Bronchial epithelial cell (primary cell): ENCODE results near the gene OGFR. TPM values are rescaled to one million over a fixed set of nuclear protein-coding genes. Genes with fewer than 3 reads are reported as not detected.

Experiments used
- DNase-seq: peaks from one replicate; pipeline ENCODE4 v3.0.0-alpha.2; 2010; ENCODE audit warnings: low read depth
- FAIRE-seq: peaks from 2 replicates; lab custom pipeline; 2011; peaks lifted over from hg19 to GRCh38; lab: Jason Lieb, UNC
- H3K27me3 ChIP-seq: 2 replicates; pipeline ENCODE4 v1.5.1; 2011; ENCODE audit warnings: low read length; ENCODE audit not compliant: control insufficient read depth, insufficient read depth
- H3K36me3 ChIP-seq: 2 replicates; pipeline ENCODE4 v1.5.1; 2011; ENCODE audit warnings: low read length; ENCODE audit not compliant: control insufficient read depth, insufficient read depth
- H3K4me3 ChIP-seq: 2 replicates; pipeline ENCODE4 v1.5.1; 2011; ENCODE audit warnings: mild to moderate bottlenecking, low read depth, low read length, control low read depth
- total RNA-seq: library from RNA; depleted of rRNA; stranded (reverse); fragments of >200 nt; gene quantifications from 2 replicates; pipeline ENCODE4 v1.2.1, GENCODE V29; 2014
- TF ChIP-seq, protein P1 (sequence below): IDR thresholded peaks from 2 replicates; pipeline ENCODE4 v1.5.1; 2011; ENCODE audit warnings: mild to moderate bottlenecking, moderate library complexity, low read length, control low read depth, inconsistent platforms; ENCODE audit not compliant: insufficient read depth, severe bottlenecking

Gene OGFR
- total RNA-seq, 1 donor from 2014 or later: 16.1 TPM

DNA sequence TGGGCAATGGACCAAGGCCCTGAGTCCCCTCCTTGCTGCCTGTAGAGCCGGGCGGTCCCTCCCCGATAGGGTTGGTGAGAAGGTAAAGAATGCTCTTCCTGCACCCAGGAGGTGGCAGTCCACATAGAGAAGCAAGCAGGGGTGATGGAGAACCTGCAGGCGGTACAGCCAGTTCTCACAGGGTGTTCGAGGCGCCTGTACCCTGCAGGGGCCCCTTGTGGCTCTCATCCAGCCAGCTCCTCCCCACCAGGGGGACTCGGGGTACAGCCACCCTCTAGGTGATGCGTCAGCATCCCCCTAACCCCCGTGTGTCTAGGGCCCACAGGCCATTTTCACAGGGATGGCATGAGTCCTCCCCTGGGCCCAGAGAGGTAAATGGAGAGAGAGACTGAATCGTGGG lies 7.1 kb downstream of the OGFR start:
- DNase-seq (no peak), FAIRE-seq (no peak)
- TF ChIP-seq, protein P1, sequence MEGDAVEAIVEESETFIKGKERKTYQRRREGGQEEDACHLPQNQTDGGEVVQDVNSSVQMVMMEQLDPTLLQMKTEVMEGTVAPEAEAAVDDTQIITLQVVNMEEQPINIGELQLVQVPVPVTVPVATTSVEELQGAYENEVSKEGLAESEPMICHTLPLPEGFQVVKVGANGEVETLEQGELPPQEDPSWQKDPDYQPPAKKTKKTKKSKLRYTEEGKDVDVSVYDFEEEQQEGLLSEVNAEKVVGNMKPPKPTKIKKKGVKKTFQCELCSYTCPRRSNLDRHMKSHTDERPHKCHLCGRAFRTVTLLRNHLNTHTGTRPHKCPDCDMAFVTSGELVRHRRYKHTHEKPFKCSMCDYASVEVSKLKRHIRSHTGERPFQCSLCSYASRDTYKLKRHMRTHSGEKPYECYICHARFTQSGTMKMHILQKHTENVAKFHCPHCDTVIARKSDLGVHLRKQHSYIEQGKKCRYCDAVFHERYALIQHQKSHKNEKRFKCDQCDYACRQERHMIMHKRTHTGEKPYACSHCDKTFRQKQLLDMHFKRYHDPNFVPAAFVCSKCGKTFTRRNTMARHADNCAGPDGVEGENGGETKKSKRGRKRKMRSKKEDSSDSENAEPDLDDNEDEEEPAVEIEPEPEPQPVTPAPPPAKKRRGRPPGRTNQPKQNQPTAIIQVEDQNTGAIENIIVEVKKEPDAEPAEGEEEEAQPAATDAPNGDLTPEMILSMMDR: no peak
- Histone ChIP-seq H3K36me3 (peaks cover 28% of the 10 kb centered on the region), H3K4me3 (no peak overlapping the region), H3K27me3 (peaks cover 16% of the 10 kb centered on the region)

DNA sequence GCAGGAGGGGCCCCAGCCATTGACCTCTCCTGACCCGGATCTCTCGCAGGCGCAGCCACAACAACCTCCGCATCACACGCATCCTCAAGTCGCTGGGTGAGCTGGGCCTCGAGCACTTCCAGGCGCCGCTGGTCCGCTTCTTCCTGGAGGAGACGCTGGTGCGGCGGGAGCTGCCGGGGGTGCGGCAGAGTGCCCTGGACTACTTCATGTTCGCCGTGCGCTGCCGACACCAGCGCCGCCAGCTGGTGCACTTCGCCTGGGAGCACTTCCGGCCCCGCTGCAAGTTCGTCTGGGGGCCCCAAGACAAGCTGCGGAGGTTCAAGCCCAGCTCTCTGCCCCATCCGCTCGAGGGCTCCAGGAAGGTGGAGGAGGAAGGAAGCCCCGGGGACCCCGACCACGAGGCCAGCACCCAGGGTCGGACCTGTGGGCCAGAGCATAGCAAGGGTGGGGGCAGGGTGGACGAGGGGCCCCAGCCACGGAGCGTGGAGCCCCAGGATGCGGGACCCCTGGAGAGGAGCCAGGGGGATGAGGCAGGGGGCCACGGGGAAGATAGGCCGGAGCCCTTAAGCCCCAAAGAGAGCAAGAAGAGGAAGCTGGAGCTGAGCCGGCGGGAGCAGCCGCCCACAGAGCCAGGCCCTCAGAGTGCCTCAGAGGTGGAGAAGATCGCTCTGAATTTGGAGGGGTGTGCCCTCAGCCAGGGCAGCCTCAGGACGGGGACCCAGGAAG lies 7.7 kb downstream of the OGFR start:
- Histone ChIP-seq H3K4me3 (no peak overlapping the region), H3K36me3 (peaks cover 28% of the 10 kb centered on the region), H3K27me3 (peaks cover 17% of the 10 kb centered on the region)
- DNase-seq: no peak
- TF ChIP-seq, protein P1: no peak
- FAIRE-seq: no peak

DNA sequence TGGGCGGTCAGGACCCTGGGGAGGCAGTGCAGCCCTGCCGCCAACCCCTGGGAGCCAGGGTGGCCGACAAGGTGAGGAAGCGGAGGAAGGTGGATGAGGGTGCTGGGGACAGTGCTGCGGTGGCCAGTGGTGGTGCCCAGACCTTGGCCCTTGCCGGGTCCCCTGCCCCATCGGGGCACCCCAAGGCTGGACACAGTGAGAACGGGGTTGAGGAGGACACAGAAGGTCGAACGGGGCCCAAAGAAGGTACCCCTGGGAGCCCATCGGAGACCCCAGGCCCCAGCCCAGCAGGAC lies 8.2 kb downstream of the OGFR start:
- no peak for FAIRE-seq

DNA sequence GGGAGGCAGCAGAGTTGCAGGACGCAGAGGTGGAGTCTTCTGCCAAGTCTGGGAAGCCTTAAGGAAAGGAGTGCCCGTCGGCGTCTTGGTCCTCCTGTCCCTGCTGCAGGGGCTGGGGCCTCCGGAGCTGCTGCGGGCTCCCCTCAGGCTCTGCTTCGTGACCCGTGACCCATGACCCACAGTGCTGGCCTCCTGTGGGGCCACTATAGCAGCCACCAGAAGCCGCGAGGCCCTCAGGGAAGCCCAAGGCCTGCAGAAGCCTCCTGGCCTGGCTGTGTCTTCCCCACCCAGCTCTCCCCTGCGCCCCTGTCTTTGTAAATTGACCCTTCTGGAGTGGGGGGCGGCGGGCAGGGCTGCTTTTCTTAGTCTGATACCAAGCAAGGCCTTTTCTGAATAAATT lies 9.0 kb downstream of the OGFR start:
- H3K36me3 ChIP-seq: peaks cover 20% of the 10 kb centered on the region
- H3K4me3 ChIP-seq: no peak overlapping the region
- DNase-seq (no peak), FAIRE-seq (no peak)
- TF ChIP-seq, protein P1: no peak
- H3K27me3 ChIP-seq: peaks cover 24% of the 10 kb centered on the region

More for the DNA sequence above, 8.2 kb downstream of the OGFR start:
- DNase-seq: no peak
- TF ChIP-seq, protein P1: no peak
- Histone ChIP-seq H3K4me3 (no peak overlapping the region), H3K27me3 (peaks cover 22% of the 10 kb centered on the region), H3K36me3 (peaks cover 23% of the 10 kb centered on the region)

DNA sequence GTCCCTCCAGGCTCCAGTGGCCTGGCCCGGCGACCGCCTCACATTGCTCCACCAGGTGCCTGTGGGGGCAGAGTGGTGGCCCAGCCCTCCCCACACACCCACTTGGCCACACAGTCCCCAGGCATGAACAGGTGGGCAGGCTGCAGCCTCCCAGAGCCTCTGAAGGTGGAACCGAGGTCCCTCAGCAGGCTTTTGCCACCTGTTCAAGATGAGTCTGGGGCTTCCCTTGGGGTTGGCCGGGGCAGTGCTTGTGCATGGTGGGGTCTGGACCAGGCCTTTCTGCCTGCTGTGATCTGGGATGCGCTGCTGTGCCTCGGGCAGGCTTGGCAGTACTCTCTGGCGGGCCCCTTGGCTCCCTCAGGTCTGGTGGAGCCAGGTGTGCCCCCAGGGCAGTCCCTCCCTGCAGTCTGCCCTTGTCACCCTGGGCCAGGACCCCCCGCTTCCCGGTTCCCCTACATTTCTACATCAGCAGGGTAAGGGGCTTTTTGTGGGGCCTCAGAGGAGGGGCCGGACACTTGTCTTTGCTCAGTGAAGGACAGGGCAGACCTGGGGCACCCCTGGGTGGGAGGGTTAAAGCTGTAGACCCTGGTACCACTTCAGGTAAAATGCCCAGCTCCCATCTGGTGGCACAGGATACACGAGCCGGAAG lies 9.5 kb downstream of the OGFR start:
- H3K27me3 ChIP-seq: peaks cover 25% of the 10 kb centered on the region
- DNase-seq (no peak), FAIRE-seq (no peak)
- peaks cover 18% of the 10 kb centered on the region for H3K36me3 ChIP-seq
- TF ChIP-seq, protein P1: no peak
- H3K4me3 ChIP-seq: no peak overlapping the region

DNA sequence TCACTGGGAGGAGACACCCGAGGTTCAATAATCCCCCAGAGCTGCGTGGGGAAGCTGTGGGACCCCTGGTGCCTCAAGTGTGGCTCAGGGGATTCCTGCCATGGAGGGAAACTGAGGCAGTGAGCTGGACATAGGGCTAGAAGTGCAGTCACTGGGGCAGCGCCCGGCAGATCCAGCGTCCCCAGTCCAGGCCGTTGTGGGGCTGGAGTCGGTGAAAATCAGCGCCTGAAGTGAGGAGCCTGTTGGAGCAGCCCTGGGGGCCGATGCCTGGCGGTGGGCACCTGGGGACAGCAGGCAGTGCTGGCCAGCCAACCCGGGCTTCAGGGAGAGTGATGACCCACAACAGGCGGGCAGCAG lies 10.1 kb downstream of the OGFR start:
- FAIRE-seq (no peak), DNase-seq (no peak)
- TF ChIP-seq, protein P1: no peak

More for the DNA sequence above, 10.1 kb downstream of the OGFR start:
- Histone ChIP-seq H3K4me3 (no peak overlapping the region), H3K27me3 (peaks cover 25% of the 10 kb centered on the region), H3K36me3 (peaks cover 16% of the 10 kb centered on the region)
